ENCODE results near the gene DNAH8.

Gene DNAH8

DNA sequence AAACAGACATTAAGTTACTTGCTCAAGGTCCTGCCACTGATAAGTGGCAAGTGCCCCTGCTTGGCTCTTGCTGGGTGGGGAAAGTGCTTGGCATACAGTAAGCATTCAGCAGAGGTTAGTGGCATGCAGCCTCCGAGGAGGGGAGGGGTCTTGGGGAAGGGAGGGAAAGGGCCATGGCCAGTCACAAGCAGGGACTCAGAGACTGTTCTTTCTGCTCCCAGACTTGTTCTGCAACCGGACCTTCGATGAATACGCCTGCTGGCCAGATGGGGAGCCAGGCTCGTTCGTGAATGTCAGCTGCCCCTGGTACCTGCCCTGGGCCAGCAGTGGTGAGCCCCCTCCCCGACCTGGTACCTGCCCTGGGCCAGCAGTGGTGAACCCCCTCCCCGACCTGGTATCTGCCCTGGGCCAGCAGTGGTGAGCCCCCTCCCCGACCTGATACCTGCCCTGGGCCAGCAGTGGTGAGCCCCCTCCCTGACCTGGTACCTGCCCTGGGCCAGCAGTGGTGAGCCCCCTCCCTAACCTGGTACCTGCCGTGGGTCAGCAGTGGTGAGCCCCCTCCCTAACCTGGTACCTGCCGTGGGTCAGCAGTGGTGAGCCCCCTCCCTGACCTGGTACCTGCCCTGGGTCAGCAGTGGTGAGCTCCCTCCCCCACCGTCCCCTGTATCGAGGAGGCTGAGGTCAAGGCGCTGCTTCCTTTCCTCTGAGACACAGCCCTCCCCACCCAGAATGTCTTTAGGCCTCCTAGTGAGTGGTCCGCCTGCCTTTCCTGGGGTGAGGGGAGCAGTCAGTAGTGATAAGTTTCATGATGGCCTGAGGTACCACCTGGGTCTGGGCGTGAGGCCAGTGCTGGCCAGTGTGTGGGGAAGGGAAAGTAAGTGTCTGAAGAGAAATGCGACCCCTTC is 342.4 kb downstream of the DNAH8 start:
- no peak for DNase-seq

DNA sequence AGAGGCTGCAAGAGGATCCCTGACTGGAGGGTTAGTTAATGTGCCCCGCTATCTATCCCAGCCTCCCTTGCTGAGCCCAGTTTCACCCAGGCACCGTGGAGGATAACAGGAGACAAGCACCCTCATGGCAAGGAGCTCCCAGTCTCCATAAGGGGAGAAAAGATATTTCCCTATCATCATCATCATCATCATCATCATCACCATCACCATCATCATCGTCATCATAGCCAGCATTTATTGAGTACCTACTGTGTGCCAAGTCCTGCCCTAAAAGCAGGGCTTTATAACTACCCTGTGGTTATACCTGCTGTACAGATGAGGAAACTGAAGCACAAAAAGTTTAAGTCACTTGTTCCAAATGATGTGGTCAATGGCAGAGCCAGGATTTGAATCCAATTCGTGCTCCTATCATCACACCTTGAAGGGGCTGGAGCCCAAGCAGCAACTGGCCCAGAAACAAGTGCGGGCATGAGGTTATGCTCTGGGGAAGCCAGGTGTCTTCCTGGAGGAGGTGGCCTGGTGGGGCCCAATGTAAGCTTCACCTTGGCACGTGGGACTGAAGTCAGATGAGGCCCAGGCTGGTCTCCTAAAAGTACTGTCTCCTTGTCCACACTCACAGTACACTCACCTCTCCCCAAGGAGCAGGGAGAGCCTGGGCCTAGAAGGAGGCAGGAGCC is 343.5 kb downstream of the DNAH8 start:
- no peak for DNase-seq

DNA sequence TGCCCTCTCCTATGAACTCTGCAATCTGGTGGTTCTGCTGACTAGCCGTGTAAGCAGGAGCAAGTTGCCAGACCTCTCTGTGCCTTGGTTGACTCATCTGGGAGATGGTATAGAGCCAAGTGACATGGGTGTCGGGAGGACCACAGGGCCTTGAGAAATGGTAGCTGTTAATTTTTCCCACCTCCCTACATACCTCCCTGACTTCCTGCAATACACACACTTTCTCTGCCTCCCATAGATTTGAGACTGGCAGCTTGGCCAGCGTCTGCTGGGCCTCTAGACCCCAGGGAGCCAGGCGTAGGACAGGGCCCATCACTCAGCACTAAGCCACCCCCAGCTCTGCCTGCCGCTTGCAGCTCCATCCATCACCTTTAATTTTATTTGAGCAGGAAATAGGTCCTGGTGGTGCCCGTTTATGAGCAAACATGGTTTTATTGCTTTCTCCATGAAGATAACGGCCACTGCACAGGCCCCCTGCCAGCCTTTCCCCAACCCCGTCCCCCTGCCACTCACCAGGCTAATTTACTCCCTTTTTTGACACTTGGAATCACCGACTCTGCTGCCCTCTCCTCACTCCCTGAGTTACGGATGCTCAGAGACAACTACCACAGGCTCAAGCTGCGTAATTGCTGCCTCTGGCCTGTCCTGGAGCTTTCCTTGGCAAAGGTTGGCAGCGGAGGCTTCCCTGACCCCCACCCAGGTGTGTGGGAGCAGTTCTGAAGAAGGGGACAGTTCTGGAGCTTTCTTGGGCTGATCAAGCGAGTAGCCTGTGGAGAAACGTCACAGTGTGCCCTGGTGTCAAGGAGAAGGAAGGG is 344.6 kb downstream of the DNAH8 start:
- DNase-seq: no peak

DNA sequence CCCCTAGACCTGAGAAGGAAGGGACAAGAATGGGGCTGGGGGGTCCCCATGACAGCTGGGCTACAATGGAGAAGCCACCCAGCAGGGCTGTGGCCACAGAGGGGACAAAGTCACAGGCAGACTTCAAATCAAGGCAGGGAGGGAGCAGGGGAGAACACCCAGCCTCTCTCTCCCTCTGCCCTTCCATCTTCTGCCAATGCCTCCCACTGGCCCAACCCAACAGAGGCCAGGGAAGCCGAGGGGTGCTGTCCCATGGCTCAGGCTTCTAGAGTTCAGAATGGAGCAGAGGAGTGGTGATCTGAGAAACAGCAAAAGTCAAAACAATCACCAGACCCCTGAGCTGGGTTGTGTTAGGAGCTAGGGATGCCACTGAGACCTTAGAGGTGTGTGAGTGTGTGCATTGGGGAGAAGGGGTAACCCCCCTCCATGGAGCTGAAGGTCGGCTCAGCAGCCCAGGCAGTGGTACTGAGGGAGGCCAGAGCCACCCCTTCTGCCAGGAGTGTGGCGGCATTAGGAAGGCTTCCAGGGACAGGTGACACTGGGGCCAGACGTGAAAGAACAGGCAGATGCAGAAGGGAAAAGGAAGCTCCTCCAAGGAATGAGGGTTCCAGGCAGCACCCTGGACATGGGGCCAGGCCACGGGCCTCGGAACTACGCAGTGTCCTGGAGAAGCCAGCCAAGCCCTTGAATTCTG is 345.5 kb downstream of the DNAH8 start:
- DNase-seq: peak; percentile 35

DNA sequence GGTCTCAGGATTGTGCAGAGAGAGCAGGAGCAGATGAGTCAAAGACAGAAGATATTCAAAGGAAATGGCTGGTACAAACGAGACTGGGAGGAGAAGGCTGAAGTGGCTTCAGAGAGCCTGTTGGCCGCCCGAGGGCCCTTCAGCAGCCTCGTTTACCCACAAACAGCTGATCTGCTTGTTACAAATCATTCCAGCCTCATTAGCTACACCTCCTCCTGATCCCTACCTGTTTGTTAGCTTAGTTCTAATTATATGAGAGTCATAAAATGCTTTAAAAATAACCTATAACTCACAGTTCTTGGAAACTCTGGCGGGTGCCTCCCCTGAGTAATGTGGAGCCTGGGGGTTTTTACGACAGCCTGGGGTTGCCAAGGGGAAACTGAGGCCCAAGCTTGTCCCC is 346.1 kb downstream of the DNAH8 start:
- DNase-seq: peak; percentile 35

DNA sequence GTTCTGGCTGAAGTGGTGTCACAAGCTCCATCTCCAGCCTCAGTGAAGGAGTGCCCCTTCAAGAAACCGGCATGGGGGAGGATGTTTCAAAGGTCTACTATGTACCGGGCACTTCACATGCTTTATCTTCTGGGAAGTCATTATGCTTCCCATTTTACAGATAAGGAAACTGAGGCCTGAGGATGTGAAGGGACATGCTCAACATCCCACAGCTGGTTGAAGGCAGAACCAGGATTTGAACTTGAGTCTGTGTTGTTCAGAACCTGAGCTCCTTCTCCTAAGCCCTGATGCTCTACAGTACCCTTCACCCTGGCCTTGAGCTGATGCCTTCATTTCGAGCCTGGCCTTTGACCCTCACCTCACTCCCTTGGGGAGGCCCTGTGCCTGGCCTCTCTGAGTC is 346.5 kb downstream of the DNAH8 start:
- no peak for DNase-seq

DNA sequence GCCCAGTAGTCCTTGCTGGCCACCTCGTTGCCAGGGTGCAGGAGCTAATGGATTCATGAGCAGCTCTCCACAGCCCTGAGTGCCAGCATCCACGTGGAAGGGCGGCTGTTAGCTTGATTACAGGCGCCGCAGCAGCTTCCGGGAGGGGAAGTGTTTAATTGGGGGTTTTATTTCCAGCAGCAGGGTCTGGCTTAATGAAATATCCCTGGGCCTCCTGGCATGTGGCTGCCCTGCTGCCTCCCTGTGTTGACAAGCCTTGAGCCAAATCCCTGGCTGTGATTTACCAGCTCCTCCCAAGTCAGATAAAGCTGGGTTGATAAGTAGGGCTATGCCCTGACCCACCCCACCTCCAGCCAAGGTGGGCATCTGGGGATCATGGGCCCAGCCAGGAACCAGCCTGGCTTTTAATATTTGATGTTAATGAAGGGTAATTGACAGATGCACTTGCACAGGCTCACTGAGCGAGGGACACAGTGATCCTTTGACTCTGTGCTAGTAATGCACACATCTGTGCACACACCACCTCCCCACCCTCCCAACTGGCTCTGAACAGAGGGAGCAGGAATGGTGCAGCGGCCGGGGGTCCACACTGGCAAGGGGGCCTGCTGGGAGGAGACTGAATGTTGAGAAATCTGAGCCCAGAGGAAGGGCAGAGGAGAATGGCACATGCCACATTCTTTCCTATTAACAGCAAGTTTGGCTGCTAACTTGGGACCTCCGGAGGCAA is 347.1 kb downstream of the DNAH8 start:
- no peak for DNase-seq

DNA sequence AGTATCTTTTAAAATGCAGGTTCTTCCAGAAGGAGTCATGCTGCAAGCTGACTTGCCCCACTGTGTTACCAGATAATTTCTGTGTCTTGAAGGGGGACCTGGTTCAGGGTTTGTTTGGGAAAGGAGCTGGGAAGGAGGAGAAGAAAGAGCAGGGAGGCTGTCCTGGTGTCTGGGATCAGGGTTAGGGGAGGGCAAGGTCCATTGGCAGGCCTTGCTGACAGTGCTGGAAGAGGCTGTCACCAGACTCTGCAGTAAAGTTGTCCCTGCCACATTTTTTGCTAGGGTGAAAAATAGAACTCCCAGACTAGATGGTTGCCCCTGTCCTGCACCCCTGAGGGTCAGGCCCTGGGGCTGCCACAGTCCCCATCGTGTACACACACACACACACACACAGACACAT is 348.4 kb downstream of the DNAH8 start:
- DNase-seq: no peak

DNA sequence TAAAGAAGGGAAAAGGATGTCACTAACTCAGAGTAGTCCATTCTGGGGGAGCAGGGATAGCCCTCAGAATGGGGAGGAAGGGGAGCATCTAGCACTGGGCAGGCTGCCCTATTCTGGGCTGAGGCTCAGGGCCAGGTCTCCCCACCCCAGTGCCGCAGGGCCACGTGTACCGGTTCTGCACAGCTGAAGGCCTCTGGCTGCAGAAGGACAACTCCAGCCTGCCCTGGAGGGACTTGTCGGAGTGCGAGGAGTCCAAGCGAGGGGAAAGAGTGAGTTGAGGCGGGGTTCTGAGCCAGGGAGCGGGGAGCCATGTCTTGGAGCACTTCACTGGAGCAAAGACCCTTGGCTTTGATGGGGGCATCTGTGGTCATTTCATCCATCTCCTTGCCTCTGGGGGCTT is 350.4 kb downstream of the DNAH8 start:
- DNase-seq: no peak

DNA sequence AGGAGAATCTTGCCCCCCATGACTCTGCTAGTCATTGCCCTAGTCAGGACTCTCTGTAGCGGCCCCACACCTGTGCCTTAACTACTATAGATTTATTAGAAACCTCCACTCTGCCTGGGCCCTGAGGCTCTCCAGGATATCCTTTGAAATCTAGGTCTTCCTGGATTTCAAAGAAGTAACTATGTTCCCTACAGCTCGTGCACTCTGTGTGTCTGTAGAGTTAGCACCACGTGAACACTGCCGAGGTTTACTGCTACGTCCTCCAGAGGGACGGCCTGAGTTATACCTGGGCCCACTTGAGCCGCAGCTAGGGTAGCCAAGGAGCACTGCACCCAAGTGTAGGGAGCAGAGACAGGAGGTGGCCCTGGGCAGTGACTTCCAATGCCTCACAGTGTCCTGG is 353.3 kb downstream of the DNAH8 start:
- no peak for DNase-seq

DNA sequence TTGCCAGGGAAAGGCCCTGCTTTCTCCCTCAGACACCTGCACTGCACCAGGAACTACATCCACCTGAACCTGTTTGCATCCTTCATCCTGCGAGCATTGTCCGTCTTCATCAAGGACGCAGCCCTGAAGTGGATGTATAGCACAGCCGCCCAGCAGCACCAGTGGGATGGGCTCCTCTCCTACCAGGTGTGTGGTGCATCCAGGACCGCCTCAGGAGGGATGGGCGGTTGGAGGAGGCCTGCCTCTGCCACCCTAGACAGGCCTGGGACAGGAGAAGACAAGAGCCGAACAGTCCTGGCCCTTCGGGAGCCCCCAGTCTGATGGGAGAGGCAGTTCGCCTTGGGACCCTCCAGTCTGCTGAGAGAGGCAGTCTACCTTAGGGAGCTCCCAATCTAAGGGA is 357.7 kb downstream of the DNAH8 start:
- DNase-seq: no peak

DNA sequence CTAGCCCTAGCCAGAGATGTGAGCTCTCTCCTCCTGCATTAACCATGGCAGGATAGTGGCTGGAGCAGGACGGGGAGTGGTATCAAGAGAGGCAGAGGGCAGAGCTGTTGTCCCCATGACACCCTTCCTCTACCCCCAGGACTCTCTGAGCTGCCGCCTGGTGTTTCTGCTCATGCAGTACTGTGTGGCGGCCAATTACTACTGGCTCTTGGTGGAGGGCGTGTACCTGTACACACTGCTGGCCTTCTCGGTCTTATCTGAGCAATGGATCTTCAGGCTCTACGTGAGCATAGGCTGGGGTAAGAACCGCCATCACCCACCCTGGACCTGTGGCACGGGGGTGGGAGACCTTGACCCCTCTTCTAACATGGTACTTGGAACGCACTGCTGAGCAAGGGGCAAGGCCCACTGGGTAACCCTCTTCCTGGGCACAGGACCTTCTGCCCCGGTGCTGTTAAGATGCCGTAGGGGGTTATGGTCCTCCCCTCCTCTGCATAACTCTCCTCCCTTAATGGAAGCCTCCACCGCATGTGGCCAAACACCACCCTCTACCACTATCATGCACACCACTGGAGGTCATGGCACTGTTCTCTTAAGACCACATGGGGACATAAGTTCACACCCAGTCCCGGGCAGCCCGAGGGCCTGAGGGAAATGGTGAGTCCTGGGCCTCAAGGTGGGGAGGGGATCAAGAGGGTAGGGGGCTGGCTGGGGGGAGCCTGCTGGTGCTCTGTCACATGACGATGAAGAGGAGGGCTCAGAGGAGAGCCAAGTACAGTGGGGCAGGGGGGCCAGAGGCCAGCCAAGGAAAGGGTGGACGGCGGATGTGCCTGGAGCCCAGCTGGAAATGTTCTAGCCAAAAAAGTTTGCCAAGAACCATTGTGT is 358.6 kb downstream of the DNAH8 start:
- DNase-seq: no peak

DNA sequence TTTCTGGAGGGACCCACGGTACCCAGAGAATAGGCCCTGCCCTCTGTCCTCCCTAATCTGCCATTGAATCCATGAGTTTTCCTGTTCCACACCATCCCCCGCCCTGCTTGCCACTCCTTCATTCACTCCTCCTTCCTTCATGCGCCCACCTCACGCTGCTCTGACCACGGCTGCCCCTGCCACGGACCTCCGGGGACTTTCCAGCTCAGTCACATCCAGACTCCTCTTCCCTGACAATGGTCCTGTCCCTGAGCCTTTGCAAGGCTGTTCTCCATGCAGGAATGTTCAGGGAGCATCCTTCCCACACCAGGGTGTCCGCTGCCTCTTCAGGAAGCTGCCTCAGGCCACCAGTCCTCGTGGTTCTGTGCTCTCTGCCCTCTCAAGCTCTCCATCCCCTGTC is 359.4 kb downstream of the DNAH8 start:
- DNase-seq: no peak

DNA sequence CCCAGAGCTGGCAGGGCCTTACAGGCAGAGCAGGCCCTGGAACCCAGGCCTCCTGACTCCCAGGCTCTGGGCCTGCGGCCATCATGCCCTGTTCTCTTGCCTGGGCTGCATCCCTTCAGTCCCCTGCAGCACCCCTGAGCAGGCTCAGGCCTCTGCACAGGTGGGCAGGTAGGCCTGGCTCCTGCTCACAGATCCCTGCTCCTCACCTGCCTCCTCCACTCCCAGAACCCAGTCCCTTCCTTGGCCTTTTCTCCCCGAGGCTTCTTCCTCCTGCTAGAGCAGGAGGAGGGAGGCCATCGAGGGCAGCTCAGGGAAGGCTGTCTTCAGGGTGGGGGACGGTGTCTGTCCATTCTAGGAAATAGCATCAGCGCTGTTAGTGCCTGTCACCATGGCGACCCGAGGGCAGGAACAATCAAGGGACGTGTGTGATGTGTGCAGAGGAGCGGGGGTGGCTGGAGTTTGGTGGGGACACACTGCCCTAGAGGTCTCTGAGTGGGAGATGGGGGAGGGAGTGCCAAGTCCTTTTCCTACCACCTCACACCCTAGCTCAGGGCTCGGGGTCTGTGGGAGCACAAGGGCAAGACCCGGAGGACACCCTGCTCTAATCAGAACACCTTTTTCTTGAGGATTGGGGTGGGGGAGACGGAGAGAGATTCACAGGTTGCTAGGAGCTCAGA is 360.0 kb downstream of the DNAH8 start:
- no peak for DNase-seq

DNA sequence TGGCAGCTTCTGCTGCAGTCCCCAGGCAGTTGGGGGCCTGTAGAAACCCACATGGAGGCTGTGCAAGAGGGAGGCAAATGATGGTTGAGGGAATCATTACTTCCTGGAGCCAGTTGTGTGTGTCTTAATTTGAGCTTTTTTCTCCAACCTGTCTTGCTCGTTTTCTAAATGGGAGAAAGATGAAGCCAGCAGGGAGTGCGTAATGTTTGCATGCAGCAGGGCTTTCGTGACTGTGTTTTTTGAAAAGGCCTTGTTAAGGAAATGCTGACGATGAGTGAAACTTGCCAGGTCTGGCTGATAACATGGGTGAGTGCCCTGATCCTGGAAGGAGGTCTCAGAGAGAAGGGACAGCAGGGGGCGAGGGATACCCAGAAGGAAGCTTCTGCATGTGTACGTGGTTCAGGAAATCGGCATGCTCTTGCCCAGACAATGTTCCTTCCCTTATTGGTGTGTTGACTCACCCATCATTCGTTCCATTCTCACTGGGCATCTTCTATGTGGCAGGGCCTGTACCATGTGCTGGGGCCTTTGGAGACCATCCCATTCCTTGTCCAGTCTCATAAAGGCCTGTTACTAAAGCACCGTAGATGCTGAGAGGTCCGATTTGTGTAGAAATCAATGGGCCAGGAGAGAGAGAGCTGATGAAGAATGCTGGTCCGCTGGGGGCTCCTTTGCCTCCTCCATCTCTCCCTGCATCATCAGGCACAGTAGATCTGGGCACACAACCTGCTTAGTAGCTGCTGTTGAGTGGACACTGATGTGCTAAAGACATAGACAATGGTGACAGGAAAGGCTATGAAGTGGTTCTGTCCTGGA is 360.9 kb downstream of the DNAH8 start:
- no peak for DNase-seq

DNA sequence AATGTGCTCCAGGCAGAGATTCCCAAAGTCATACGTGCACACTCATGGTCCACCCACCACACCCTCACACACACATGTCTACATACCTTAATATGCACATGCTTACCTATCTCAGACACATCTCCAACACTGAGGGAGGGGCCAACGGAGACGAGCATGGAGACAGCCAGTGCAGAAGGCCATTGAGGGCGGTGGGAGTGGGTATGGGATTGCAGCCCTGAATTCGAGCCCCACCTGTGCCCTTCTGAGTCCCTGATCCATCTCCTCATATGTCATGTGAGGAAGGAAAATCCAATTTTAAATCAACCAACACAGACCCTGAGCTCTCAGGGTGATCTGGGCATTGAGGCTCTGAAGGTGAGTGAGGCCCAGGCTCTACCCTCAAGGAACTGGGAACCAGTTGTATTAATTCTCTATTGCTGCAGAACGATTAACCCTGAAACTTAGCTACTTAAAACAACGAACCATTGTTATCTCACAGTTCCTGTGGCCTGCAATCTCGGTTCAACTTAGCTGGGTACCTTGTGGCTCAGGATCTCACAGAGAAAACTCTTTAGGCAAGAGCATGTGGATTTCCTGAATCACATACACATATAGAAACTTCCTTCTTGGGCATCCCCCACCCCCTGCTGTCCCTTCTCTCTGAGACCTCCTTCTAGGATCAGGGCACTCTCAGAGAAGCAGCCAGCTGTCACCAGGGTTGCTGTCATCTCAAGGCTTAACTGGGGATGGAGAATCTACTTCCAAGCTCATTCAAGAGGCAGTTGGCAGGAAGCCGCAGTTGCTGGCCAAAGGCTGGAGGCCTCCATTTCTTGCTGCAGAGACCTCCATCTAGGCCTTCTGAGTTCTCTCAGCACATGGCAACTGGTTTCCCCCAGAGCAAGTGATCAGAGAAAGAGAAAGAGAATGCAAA is 361.8 kb downstream of the DNAH8 start:
- no peak for DNase-seq

DNA sequence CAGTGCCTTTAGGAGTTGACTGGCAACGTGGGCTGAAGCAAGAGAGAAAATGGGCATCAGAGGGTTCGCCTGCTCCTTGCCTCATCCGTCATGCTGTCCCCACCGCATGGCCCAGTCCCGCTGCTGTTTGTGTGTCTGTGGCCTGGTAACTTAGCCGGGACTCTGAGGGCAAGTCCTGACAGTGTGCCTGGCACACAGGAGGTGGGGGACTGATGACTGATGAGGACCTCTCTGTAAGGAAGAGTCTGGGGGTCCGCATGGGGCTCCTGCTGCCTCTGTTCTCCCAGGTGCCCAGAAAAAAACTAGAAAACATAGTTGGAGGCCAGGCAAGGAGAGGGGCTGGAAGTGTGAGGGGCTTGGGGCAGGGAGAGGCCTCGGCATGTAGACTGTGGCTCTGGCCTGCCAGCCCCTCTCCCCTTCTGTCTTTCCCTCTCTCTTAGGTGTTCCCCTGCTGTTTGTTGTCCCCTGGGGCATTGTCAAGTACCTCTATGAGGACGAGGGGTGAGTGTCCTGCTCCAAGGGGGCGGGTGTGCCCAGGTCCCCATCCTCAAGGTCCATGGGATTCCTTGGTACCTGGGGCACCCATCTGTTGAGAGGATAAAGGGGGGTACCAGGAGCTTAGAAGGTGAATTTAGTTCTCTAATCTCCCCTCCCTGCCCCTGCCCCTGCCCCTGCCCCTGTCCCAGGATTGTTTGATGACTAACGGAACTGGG is 362.9 kb downstream of the DNAH8 start:
- DNase-seq: no peak

DNA sequence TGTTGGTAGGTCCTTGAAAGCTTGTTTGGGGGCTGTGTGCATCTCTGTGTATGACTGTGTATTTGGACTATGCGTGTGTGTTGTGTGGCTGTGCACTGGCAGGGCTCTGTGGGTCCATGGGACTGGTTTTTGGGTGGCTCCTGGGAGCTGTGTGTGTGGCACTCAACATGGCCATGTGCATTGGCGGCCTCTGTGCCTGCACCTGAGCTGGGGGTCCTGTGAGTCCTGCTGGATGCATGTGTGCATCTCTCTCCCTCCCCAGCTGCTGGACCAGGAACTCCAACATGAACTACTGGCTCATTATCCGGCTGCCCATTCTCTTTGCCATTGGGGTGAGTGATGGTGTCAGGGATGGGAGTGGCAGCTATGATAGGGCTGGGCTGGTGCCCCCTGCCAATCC is 363.6 kb downstream of the DNAH8 start:
- DNase-seq: no peak
